HUDEP-2 (cell line): ENCODE data around the gene KLHL6.
"Not testable (repeated sequence)": the region's sequence is repeated elsewhere in the genome, so short reads cannot be mapped to it uniquely, and the experiment has no call there.

Experiments
- DNase-seq, 76 experiments: peaks; one replicate each; lab custom pipeline; 2025; ENCODE audit not compliant: unreplicated experiment in 76 of 76; lab: John Stamatoyannopoulos, UW

Gene KLHL6

GRCh38 chr3:183489455-183490210 is 65.9 kb downstream of the KLHL6 start:
- DNase-seq, result no peak

GRCh38 chr3:183488343-183488742 is 67.2 kb downstream of the KLHL6 start:
- no peak for DNase-seq

- no peak for DNase-seq
Measured at GRCh38 chr3:183487896-183488295, 67.6 kb downstream of the KLHL6 start.

- no peak for DNase-seq
Measured at GRCh38 chr3:183487016-183487415, 68.5 kb downstream of the KLHL6 start.

GRCh38 chr3:183486472-183486871 is 69.0 kb downstream of the KLHL6 start:
- DNase-seq, result no peak

- DNase-seq, result no peak
Measured at GRCh38 chr3:183485585-183485984, 69.9 kb downstream of the KLHL6 start.

GRCh38 chr3:183485093-183485492 is 70.4 kb downstream of the KLHL6 start:
- DNase-seq, result no peak

- no peak for DNase-seq
Measured at GRCh38 chr3:183484431-183485075, 71.0 kb downstream of the KLHL6 start.

- DNase-seq, result no peak
Measured at GRCh38 chr3:183481582-183481981, 73.9 kb downstream of the KLHL6 start.

GRCh38 chr3:183478501-183478900 is 77.0 kb downstream of the KLHL6 start:
- DNase-seq, result no peak

GRCh38 chr3:183477801-183478456 is 77.6 kb downstream of the KLHL6 start:
- no peak for DNase-seq

- DNase-seq, result not testable (repeated sequence)
Measured at GRCh38 chr3:183475764-183476162, 79.7 kb downstream of the KLHL6 start.

GRCh38 chr3:183475016-183475763 is 80.3 kb downstream of the KLHL6 start:
- no peak for DNase-seq

- no peak for DNase-seq
Measured at GRCh38 chr3:183473969-183474368, 81.5 kb downstream of the KLHL6 start.

- no peak for DNase-seq
Measured at GRCh38 chr3:183472155-183472554, 83.4 kb downstream of the KLHL6 start.

- no peak for DNase-seq
Measured at GRCh38 chr3:183468424-183468823, 87.1 kb downstream of the KLHL6 start.

GRCh38 chr3:183466575-183466974 is 88.9 kb downstream of the KLHL6 start:
- no peak for DNase-seq

GRCh38 chr3:183465710-183466109 is 89.8 kb downstream of the KLHL6 start:
- DNase-seq, result not testable (repeated sequence)

GRCh38 chr3:183464480-183464879 is 91.0 kb downstream of the KLHL6 start:
- DNase-seq, result no peak

- DNase-seq, result no peak
Measured at GRCh38 chr3:183460081-183461055, 95.1 kb downstream of the KLHL6 start.
